GM23338 (cell line): ENCODE measurements around the gene FAXC. TPM values are rescaled to one million over a fixed set of nuclear protein-coding genes. Genes with fewer than 3 reads are reported as not detected.
A peak's percentile ranks its signal among the peaks of the same experiment; 100 is the strongest.

Experiments used
- ATAC-seq: fragments of 200-7000 bp; cut with Tn5 transposase; 3 replicates; pipeline ENCODE4 v1.9.1; 2020
- DNase-seq: peaks from one replicate; pipeline ENCODE4 v3.0.0-alpha.2; 2015; ENCODE audit warnings: low spot score
- H2AFZ ChIP-seq: fragments of 200-600 bp; sonication (generic); 2 replicates; pipeline ENCODE4 v1.8.0; 2016; ENCODE audit warnings: antibody characterized with exemption, mild to moderate bottlenecking, moderate library complexity
- H3F3A ChIP-seq: fragments of 200-600 bp; sonication (generic); replicated peaks from 2 replicates; pipeline ENCODE4 v1.8.0; 2017; ENCODE audit warnings: antibody characterized with exemption, mixed run types, low read depth
- H3K27ac ChIP-seq: fragments of 200-600 bp; sonication (generic); 2 replicates; pipeline ENCODE4 v1.6.1; 2016; ENCODE audit warnings: low read depth
- H3K27me3 ChIP-seq: fragments of 200-600 bp; sonication (generic); 2 replicates; pipeline ENCODE4 v1.8.0; 2016; ENCODE audit warnings: mild to moderate bottlenecking, mixed run types, moderate library complexity; ENCODE audit not compliant: insufficient read depth
- H3K36me3 ChIP-seq: fragments of 200-600 bp; sonication (generic); 2 replicates; pipeline ENCODE4 v1.8.0; 2016; ENCODE audit warnings: mild to moderate bottlenecking; ENCODE audit not compliant: insufficient read depth
- H3K4me1 ChIP-seq: fragments of 200-600 bp; sonication (generic); 2 replicates; pipeline ENCODE4 v1.8.0; 2016; ENCODE audit warnings: mild to moderate bottlenecking, moderate library complexity; ENCODE audit not compliant: insufficient read depth
- H3K4me2 ChIP-seq: fragments of 200-600 bp; sonication (generic); 2 replicates; pipeline ENCODE4 v1.7.1; 2017; ENCODE audit warnings: mixed run types
- H3K4me3 ChIP-seq: fragments of 200-600 bp; sonication (generic); 2 replicates; pipeline ENCODE4 v1.6.1; 2016; ENCODE audit warnings: mixed run types
- H3K79me2 ChIP-seq: fragments of 200-600 bp; sonication (generic); replicated peaks from 2 replicates; pipeline ENCODE4 v1.8.0; 2017; ENCODE audit warnings: mild to moderate bottlenecking; ENCODE audit not compliant: insufficient read depth
- H3K9me2 ChIP-seq: fragments of 200-600 bp; sonication (generic); 2 replicates; pipeline ENCODE4 v1.8.0; 2017; ENCODE audit not compliant: insufficient read depth
- H4K20me1 ChIP-seq: fragments of 200-600 bp; sonication (generic); replicated peaks from 2 replicates; pipeline ENCODE4 v1.8.0; 2017; ENCODE audit warnings: mild to moderate bottlenecking; ENCODE audit not compliant: insufficient read depth
- H3K27ac Mint-ChIP-seq: 2 replicates; pipeline ENCODE4 v1.8.0; 2020; ENCODE audit warnings: inconsistent platforms, mild to moderate bottlenecking, moderate library complexity, mixed read lengths
- H3K27me3 Mint-ChIP-seq: 3 replicates; pipeline ENCODE4 v1.8.0; 2022; ENCODE audit warnings: low read depth, mild to moderate bottlenecking, moderate library complexity, mixed read lengths, inconsistent platforms; ENCODE audit not compliant: insufficient read depth, poor library complexity
- H3K36me3 Mint-ChIP-seq: 3 replicates; pipeline ENCODE4 v1.8.0; 2021; ENCODE audit warnings: low read depth, mild to moderate bottlenecking, inconsistent platforms, moderate library complexity, mixed read lengths
- H3K4me1 Mint-ChIP-seq: 3 replicates; pipeline ENCODE4 v1.8.0; 2020; ENCODE audit warnings: mild to moderate bottlenecking, inconsistent platforms, mixed read lengths
- H3K4me3 Mint-ChIP-seq: 3 replicates; pipeline ENCODE4 v1.8.0; 2021; ENCODE audit warnings: moderate library complexity, mild to moderate bottlenecking, inconsistent platforms, mixed read lengths
- H3K9me3 Mint-ChIP-seq: 3 replicates; pipeline ENCODE4 v1.8.0; 2020; ENCODE audit warnings: moderate library complexity, mild to moderate bottlenecking, inconsistent platforms, mixed read lengths
- CREB1 ChIP-seq: fragments of 250-450 bp; sonication (Bioruptor Pico); IDR thresholded peaks from 2 replicates; pipeline ENCODE4 v1.5.0; 2020; ENCODE audit warnings: low read depth, mild to moderate bottlenecking, moderate library complexity
- CTCF ChIP-seq, 2 experiments: fragments of 200-600 bp in 1 of 2; sonication (generic) in 1 of 2; conservative IDR thresholded peaks; 2 replicates each; pipeline versions ENCODE4 v1.5.1 to v1.6.1; 2016 to 2017; ENCODE audit warnings: antibody characterized with exemption in 2 of 2, low read depth in 2 of 2, mild to moderate bottlenecking in 2 of 2, moderate library complexity in 1 of 2
- ETS1 ChIP-seq: IDR thresholded peaks from 2 replicates; pipeline ENCODE4 v1.6.1; 2016; ENCODE audit warnings: antibody characterized with exemption
- EZH2phosphoT487 ChIP-seq: fragments of 200-600 bp; sonication (generic); IDR thresholded peaks from one replicate; pipeline ENCODE4 v1.8.1; 2018; ENCODE audit warnings: antibody characterized with exemption; ENCODE audit not compliant: unreplicated experiment
- JUNB ChIP-seq: IDR thresholded peaks from one replicate; pipeline ENCODE4 v1.6.1; 2016; ENCODE audit warnings: antibody characterized with exemption; ENCODE audit not compliant: unreplicated experiment
- POLR2AphosphoS5 ChIP-seq: IDR thresholded peaks from 2 replicates; pipeline ENCODE4 v1.6.1; 2016; ENCODE audit warnings: antibody characterized with exemption, low read depth
- ZNF331 ChIP-seq: fragments of 250-450 bp; sonication (Bioruptor Pico); IDR thresholded peaks from 2 replicates; pipeline ENCODE4 v1.5.0; 2020; ENCODE audit warnings: low read depth, mild to moderate bottlenecking, moderate library complexity
- ZNF462 ChIP-seq: fragments of 250-450 bp; sonication (Bioruptor Pico); IDR thresholded peaks from 2 replicates; pipeline ENCODE4 v1.5.0; 2020; ENCODE audit warnings: mild to moderate bottlenecking, moderate library complexity
- polyA plus RNA-seq: library from polyadenylated mRNA; unstranded; fragments of >200 nt; fragmentation: Nextera tagmentation; extraction: Ambion mirVana; gene quantifications from 2 replicates; pipeline ENCODE4 v1.2.1, GENCODE V29; 2016
- total RNA-seq: library from RNA; depleted of rRNA; stranded (reverse); fragments of >200 nt; shearing (Covaris generic); gene quantifications from 2 replicates; pipeline ENCODE4 v1.2.3, GENCODE V29; 2014

FAXC gene
- total and polyA plus RNA-seq, 2 experiments from 2014 or later: 10.5 to 15.2 TPM

- Histone ChIP-seq H3K4me1 (no peaks in the 10 kb centered on the region), H3K27ac (no peak overlapping the region), H3F3A (no peaks in the 10 kb centered on the region), H3K79me2 (no peaks in the 10 kb centered on the region), H3K4me2 (no peak overlapping the region), H3K27me3 (no peaks in the 10 kb centered on the region), H3K36me3 (no peaks in the 10 kb centered on the region), H2AFZ (no peak overlapping the region), H4K20me1 (no peaks in the 10 kb centered on the region), H3K4me3 (no peak overlapping the region), H3K9me2 (no peaks in the 10 kb centered on the region)
- Mint-ChIP-seq H3K27ac (no peak overlapping the region), H3K4me3 (no peak overlapping the region), H3K27me3 (no peaks in the 10 kb centered on the region), H3K9me3 (no peaks in the 10 kb centered on the region), H3K36me3 (no peaks in the 10 kb centered on the region), H3K4me1 (no peaks in the 10 kb centered on the region; the same call in 2 of the 3 replicates)
- DNase-seq (no peak), ATAC-seq (peak; percentile 62)
- TF ChIP-seq ZNF462 (no peak), POLR2AphosphoS5 (no peak), ZNF331 (CRISPR knock-in tag) (no peak), CTCF (conservative IDR thresholded peaks at IDR 0.05; ENCODE audit: low read depth in 2 of 2) (no peak), CREB1 (CRISPR knock-in tag) (no peak), JUNB (no peak), ETS1 (no peak), EZH2phosphoT487 (no peak)
Measured at GRCh38 chr6:99287523-99287922, 62.0 kb downstream of the FAXC start.
